Left lobe of liver (tissue), 2 donors: Measurements from ENCODE around the gene RAB20. TPM values are rescaled to one million over a fixed set of nuclear protein-coding genes. Genes with fewer than 3 reads are reported as not detected.
"Not testable (repeated sequence)": the region's sequence is repeated elsewhere in the genome, so short reads cannot be mapped to it uniquely, and the experiment has no call there.

ENCODE experiments used
- ATAC-seq: fragments of 200-7000 bp; cut with Tn5 transposase; one replicate; pipeline ENCODE4 v1.9.1; 2020; ENCODE audit warnings: mild to moderate bottlenecking, moderate library complexity
- DNase-seq: peaks from one replicate; pipeline ENCODE4 v3.0.0-alpha.2; 2020; ENCODE audit warnings: low spot score
- total RNA-seq: library from RNA; stranded (reverse); gene quantifications from one replicate; pipeline ENCODE4 v1.2.1, GENCODE V29; 2021
- donor health status: DM: no; HTN: no; CAD: no; lungs with moderate emphysema.
- donor health status: DM: no; HTN: yes; CAD: no.

RAB20 gene
- total RNA-seq, 1 donor from 2014 or later = 12.3 TPM

DNA sequence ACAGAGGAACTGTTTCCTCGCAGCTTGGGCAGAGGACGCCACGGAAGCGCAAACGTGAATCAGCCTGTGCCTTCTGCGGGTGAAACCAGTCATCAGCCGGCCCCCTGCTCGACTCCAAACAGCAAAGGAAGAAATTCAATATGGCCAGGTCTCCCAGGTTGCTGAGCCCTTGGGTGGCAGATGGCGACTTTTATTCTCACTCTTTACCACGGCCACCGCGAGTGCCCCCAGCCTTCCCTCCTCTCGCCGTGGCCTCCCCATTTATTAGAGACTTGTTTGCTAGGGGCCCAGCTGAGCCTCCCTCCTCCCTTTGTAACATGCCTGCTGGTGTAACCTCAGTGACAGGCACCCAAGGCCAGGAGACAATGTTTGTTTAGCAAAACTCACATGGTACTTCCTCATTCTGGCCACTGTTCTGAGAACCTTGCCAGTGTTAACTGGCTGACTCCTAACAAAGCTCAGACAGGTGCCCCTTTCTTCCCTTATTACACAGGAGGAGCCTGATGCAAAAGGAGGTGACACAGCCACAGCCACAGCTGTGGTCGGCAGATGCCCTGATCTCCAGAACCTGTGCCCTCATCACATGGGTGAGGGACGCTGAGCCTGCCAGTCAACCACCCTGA is 5.8 kb downstream of the RAB20 start:
- DNase-seq (no peak), ATAC-seq (peak; percentile 74)

DNA sequence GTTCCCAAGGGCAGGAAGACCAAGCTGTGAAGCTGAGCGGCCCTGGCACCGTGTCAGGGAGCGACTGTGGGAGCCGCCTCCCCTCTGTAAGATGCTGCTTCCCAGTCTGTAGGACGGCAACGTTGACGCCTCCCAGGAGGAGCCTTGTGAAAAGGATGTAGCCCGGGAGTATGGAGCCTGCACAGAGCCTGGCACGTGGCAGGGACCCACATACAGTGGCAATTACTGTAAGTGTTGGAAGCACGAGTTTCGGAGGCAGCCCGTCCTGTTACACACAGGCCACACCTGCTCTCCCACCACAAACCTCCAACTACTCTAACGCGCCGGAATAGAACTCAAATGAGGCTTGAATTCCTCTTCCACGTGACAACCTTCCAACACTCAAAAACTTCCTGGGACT is 6.6 kb downstream of the RAB20 start:
- ATAC-seq (no peak), DNase-seq (no peak)

DNA sequence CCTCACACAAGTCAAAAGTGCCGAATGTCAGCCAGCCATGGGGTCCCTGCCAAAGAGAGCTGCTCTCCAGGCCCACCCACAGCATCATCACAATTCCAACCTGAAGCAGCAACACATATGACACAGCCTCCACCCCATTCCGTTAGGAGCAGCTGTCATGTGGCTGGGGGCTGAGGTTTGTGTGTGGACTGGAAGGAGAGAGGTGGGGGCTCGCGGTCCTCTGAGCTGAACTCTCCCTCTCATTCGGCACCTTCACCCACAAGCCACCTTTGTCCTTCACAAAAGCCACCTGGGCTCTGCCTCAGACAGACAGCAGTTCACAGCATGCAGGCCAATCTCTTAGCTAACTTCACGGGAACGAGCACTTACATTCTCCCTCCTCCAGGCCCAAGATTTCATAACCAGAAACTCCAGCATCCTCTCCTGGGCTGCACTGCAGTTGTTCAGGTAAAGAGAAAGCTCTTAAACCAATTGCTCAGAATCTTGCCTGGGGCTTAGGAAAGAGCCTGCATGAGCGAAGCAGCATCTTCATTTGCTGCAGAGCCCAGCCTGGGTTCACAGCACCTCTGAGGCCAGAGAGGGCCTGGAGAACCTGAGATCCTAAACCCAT is 7.2 kb downstream of the RAB20 start:
- ATAC-seq (peak; percentile 8), DNase-seq (no peak)

DNA sequence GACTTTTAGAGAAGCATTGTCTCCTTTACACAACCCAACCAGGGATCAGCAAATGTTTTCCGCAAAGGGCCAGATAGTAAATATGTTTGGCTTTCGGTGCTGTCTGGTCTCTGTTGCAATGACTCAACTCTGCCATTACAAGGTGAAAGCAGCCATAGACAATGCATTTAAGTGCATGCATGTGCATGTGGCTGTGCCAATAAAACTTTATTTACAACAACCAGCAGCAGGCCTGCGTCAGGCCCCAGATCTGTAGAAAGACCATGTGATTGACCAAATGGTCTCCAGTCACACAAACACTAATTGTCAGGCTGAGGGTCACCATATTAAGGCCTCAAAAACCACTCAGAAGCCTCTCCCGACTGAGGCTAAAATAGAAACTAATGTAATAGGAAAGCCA is 8.1 kb downstream of the RAB20 start:
- DNase-seq = no peak
- ATAC-seq = no peak

DNA sequence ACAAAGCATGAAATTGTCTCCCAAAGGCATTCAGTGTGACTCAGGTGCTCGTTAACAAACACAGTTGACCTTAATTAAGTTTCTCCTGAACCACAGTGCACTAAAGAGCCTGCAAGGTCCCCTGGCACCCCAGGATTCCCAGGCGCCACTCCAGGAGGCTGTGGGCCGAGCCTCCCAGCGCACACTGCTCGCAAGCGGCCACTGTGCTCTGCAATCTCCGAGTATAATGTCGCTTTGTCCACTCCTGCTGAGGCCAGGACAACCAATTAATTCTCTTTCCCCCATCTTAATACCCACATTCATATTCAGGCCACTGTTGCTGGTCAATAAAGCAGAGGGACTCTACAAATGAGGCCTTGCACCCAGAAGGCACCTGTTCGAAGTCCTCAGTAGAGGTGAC is 8.8 kb downstream of the RAB20 start:
- DNase-seq = no peak
- no peak for ATAC-seq

DNA sequence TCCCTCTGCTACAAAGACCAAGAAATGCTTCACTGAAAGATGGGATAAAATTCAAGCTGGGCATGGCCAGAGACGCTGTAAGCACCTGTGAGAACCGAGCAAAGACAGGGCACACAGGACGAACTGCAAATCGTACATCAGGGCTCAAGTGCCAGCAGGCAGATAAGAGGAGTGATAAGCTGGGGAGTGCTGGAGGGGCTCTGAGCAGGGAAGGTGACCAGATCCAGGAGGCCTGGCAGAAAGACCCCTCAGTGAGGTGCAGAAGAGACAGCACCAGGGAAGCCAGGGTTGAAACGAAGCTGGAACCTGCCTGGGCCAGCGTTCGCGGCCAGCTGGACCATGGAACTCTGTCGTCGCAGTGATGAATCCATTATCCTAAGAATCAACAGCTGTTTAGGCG is 10.2 kb downstream of the RAB20 start:
- ATAC-seq (no peak), DNase-seq (no peak)

DNA sequence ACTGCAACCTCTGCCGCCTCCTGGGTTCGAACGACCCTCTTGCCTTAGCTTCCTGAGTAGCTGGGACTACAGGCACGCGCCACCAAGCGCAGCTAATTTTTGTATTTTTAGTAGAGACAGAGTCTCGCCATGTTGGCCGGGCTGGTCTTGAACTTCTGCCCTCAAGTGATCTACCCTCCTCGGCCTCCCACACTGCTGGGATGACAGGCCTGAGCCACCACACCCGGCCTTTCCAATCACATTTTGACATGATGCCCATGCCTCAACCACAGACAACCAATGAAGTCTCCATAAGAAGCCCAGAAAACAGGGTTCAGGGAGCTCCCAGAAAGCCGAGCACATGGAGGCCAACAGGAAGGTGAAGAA is 11.7 kb downstream of the RAB20 start:
- DNase-seq = no peak
- no peak for ATAC-seq

DNA sequence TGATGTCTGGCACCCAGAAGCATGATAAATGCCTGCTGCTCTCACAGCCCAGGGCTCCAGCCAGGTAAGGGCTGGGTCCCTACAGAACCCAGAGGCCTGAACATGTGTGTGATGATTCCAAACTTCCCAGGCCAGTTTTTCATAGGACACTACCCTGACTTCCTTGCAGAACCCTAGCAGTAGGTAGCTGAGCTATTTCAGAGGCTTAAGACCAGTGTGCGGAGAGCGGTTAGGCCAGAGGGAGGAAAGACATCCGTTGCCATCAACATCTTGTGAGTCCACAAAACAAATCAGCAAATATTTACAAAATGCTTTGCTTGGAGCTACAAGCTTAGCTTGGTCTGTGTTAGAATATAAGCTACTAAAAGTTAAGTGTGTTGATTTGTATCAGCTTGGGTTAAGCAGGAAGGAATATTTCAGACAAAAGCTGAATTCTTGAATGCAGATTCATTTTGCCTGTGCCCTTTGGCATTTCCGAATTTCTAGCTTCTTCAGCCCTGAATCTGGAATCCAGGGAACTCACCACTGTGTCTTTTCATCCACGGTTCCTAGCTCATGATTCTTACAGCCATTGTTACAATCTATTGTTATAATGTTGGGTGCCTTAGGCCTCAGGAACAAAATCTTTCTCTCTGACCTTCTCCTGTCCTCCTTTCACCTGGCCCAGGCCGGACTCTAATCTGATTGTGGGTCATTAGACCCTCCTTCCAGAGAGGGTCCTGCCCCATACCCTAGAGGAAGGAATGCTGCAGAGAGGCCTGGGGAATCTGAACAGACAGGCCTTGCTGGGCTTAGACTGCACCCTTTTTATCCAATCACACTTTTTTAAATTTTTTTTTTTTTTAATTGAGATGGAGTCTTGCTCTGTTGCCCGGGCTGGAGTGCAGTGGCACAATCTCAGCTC is 12.4 kb downstream of the RAB20 start:
- ATAC-seq (no peak), DNase-seq (no peak)

DNA sequence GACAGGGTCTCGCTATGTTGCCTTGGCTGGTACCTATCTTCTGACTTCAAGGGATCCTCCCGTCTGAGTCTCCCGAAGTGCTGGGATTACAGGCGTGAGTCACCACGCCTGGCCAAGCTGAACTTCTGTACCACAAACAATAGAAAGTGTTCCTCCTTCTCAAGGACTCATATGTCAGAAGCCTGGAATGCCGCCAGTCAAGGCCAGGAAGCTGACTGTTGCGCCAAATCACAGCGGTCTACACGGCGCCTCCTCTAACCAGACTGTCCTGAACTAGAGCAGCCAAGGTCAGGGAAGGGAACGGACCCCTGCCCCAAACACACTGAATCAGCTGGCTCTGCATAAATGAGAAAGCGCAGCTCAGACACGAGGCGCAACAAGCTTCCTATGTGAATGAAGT is 14.6 kb downstream of the RAB20 start:
- DNase-seq = peak; percentile 65
- ATAC-seq = peak; percentile 66

DNA sequence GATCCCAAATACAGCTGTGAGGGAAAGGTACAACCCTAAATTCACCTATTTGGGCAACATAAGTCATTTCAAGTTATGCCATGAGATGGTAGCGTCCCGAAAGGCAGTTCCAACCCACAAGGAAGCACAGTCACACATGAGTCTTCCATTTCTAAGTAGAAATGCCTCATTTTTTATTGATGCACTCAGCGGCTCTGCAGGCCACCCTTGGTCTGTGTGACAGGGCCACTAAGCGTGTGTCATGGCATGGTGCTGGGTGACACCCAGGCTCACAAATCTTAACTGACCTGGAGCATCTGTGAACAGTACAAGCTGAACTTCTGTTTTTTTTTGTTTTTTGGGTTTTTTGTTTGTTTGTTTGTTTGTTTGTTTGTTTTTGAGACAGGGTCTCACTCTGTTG is 15.1 kb downstream of the RAB20 start:
- ATAC-seq (no peak), DNase-seq (no peak)

DNA sequence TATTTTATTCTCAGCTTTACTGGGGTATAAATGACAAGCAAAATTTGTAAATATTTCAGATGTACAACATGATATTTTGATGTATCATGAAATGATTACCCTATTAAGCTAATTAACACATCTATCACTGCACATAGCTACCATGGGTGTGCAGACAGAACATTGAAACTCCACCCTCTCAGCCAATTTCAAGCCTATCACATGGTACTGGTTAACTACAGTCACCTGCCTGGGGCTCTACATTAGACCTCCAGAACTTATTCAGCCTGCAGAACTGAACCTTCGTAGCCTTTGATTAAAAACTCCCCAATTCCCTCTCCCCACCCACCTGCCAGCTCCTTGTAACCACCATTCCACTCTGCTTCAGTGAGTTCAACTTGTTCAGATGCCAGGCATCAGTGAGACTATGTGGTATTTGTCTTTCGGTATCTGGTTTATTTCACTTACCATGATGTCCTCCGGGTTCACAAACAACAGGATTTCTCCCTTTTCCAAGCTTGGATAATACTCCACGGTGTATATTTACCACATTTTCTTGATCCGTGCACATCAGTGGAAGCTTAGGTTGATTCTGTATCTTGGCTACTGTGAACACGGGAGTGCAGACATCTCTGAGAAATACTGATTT is 19.2 kb downstream of the RAB20 start:
- DNase-seq = no peak
- no peak for ATAC-seq

DNA sequence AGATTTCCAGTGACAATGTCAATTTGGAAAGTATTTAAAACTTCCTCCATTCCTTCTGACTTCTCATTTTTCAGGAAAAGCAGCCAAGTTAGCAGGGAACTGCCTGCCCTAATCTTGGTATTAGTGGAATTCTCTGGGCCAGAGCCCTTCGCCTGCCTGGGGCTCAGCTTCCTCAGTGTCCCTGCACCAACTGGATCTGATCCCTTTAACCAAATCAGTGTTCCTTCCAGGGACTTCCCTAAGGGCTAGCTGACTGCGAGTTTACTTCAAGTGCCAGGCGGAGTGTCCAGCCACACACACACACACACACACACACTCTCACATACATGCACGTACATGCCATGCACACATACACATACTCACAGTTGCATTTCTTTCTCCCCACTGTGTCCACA is 20.0 kb downstream of the RAB20 start:
- ATAC-seq = peak; percentile 47
- DNase-seq = no peak

DNA sequence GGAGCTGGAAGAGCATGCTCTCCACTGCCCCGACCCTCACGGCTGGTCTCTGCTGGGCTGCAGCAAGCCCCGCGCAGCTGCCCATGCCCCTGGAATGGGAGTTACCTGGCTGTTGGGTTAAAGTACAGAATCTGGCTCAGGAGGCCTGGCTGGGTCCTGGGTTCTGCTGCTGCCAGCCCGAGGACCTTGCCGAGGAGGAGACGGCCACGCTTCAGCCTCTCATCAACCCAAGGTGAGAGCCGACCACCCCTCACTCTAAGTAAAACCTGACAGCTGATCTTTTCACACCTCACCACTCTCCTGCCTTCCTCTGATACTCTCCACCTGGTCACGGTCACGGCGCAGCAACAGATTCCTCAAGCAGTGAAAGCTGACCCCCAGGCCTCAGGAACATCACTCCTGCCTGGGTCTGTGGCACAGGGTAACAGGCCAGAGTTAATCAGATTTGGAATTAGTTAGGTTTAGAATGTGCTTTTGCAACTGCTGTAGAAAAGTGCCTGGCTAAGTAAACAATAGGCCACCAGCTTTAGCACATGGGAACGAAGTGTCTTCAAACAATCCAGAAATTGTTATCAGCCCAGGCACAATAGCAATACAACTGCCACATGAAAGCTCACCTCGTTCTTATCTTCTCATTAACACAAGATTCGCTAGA is 20.5 kb downstream of the RAB20 start:
- DNase-seq = no peak
- peak; percentile 76 for ATAC-seq

DNA sequence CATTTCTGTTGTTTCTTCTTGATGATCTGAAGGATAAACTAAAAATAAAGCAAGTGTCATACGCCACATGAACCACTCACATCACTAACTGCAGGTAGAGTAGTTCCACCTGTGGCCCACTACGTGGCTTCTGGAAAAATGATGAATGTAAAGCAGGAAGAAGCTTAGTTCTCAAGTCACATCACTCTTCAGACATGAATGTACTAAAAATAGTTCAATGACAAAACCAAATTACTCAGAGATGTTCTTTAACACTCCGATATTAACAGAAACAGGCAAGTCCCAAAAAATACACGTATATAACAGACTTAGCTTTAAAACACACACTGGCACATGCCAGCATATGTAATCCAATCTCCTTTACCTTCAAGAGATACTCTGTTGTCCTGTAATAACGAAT is 21.6 kb downstream of the RAB20 start:
- no peak for DNase-seq
- ATAC-seq = no peak

DNA sequence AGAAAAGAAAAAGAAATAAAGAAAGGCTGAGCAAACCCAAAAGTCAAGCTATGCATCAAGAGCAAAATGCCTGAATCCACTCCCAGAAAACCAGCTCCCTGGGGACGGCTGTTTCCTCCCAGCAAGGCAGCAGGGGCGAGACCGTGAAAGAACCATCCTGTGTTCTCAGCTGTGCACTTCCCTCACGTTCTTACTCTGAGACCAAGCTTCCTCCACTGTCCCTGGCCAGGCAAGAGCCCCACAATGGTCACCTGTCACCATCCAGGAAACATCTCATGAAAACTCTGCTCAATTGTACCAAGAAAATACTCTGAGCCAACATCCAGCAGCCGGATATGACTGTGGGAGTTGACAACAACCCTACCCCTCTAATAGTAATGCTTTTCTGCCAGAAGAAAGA is 22.9 kb downstream of the RAB20 start:
- peak; percentile 22 for ATAC-seq
- no peak for DNase-seq

DNA sequence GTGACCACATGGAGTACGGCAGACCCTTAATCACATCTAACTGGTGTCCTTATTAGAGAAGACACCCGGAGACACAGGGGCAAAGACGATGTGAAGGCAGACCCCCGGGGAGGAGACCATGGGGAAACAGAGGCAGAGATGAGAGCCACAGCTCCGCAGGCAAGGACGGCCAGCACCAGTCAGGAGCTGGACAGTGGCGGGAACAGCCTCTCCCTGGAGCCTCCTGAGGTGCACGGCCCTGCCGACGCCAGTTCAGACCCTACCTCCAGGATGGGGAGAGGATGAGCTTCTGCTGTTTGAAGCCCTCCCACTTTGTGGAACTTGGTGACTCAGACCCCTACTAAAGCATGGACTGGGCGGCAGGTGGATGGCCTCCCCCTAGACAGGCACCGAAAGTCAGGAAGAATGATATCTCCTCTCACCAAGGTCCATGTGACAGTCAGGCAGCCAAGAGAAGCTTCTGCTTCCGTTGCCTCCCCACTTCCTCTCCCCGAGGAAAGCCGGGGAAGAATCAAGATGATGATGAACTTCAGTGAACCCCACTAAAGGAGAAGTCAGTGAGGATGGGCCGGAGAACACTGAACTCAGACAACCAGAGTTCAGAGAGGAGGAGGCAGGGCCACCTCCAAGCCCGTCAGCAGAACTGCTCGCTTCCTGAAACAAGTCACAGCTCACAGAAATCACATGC is 25.4 kb downstream of the RAB20 start:
- no peak for DNase-seq
- ATAC-seq = peak; percentile 49

DNA sequence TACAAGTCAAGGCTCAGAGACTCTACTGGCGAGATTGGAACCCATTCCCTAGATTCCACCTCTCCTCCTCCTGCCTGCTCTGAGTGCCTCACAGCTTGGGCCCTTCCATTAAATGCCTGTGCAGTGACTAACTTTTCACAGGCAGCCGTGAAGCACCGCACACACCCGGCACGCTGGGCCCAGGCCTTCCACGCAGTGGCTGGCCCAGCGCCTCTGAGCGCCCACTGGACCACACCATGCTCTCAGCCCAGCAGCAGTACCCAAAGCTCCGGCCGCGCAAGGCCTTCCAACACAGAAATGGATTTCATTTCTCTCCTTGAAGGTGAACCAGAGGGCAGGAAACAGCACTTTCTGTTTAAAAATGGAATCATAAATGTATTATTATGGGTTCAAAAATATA is 26.0 kb downstream of the RAB20 start:
- DNase-seq (no peak), ATAC-seq (no peak)

DNA sequence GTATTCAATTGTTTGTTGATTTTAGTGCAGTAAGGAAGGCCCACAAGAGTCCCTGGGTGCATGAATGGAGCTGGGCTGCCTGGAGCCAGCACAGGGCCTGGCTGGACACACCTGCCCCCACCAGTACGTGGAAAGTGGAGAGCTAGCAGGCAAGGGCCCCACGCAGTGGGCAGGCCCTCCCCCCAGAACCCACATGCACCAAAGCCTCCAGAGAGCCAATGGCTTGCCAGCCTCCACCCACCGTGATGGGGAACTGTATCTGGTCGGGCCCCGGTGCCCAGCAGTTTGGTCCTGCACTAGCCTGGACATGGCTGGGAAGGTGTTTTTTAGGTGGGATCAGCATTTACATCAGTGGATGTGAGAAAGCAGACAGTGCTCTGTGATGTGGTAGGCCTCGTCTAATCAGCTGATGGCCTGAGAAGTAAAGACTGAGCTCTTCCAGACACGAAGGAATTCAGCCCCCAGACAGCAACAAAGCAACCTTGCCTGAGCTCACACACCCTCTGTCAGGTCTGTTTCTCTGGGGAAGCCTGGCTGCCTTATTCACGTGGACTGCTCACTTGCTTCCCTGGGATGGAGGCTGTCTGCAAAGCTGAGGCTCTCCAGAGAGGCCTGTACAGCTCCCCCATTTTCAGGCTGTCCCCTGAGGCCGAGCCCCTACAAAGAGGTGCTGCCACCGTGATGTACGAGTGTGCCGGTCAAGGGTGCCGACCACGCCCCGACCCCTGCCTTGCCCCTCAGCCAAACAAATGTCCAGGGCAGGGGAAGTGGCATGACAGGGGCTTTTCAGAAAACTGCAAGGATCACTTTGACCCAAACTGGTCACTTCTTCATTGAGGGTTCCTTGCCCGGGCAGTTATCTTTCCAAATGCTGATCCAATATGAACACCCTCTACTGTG is 27.5 kb downstream of the RAB20 start:
- DNase-seq (no peak), ATAC-seq (no peak)

DNA sequence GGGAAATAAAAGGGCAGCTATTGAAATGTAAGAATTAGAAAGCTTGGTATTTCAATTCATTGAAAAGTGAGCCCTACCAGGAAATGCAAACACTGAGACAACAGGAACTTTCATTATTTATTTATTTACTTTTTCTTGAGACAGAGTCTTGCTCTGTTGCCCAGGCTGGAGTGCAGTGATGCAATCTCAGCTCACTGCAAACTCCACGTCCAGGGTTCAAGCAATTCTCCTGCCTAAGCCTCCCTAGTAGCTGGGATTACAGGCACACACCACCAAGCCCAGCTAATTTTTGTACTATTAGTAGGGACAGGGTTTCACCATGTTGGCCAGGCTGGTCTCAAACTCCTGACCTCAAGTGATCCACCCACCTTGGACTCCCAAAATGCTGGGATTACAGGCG is 29.3 kb downstream of the RAB20 start:
- DNase-seq, ATAC-seq: not testable (repeated sequence)

DNA sequence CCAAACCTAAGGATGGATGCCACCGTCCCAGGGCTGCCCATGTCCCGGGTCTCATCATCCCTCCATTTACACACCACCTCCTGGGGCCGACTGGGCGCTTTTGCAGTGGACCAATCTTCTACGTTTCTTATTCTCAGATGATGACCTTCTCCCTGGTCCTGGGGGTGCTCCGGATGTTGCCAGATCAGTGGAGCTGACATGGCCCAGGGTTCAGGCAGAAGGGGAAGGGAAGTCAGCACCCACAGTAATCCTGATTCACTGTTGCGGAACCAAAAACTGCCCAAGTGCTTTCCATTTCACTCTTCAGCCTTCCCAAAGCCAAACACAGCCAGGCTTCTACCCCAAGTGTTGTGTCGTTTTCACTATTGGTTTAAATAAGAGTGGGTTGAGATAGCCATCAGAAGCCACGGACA is 29.8 kb downstream of the RAB20 start:
- no peak for DNase-seq
- ATAC-seq = no peak
